Chondrocyte (in vitro differentiated cells): ENCODE data around the gene ZNF737. TPM values are rescaled to one million over a fixed set of nuclear protein-coding genes. Genes with fewer than 3 reads are reported as not detected.
"Not testable (repeated sequence)": the region's sequence is repeated elsewhere in the genome, so short reads cannot be mapped to it uniquely, and the experiment has no call there.

ENCODE experiments used
- DNase-seq: peaks from one replicate; pipeline ENCODE4 v3.0.0; 2021; ENCODE audit warnings: mixed read lengths, low spot score
- H3K27ac Mint-ChIP-seq: one replicate; pipeline ENCODE4 v1.8.0; 2021; ENCODE audit warnings: mild to moderate bottlenecking, moderate library complexity, mixed read lengths; ENCODE audit not compliant: unreplicated experiment
- H3K27me3 Mint-ChIP-seq: 2 replicates; pipeline ENCODE4 v1.8.0; 2021; ENCODE audit warnings: low read depth, mixed read lengths
- H3K36me3 Mint-ChIP-seq: 2 replicates; pipeline ENCODE4 v1.8.0; 2021; ENCODE audit warnings: low read depth, mixed read lengths
- H3K4me1 Mint-ChIP-seq: 2 replicates; pipeline ENCODE4 v1.8.0; 2021; ENCODE audit warnings: low read depth, mild to moderate bottlenecking, mixed read lengths
- H3K4me3 Mint-ChIP-seq: one replicate; pipeline ENCODE4 v1.8.0; 2021; ENCODE audit warnings: mild to moderate bottlenecking, moderate library complexity, mixed read lengths; ENCODE audit not compliant: unreplicated experiment
- H3K9me3 Mint-ChIP-seq: 2 replicates; pipeline ENCODE4 v1.8.0; 2021; ENCODE audit warnings: low read depth, mixed read lengths
- CTCF ChIP-seq: fragments of 200-600 bp; sonication (generic); IDR thresholded peaks from 2 replicates; pipeline ENCODE4 v1.5.0; 2021; ENCODE audit warnings: antibody characterized with exemption, mild to moderate bottlenecking, moderate library complexity
- total RNA-seq: library from RNA; stranded (reverse); gene quantifications from 3 replicates; pipeline ENCODE4 v1.2.1, GENCODE V29; 2021

The ZNF737 gene
- total RNA-seq, 1 donor from 2014 or later, result 7.0 TPM

GRCh38 chr19:20558571-20558970 lies 7.0 kb downstream of the ZNF737 start:
- no peak overlapping the region for H3K4me3 Mint-ChIP-seq
- peaks cover 64% of the 10 kb centered on the region for H3K36me3 Mint-ChIP-seq
- peaks cover 70% of the 10 kb centered on the region for H3K9me3 Mint-ChIP-seq
- TF ChIP-seq CTCF, result no peak
- no peak overlapping the region for H3K27ac Mint-ChIP-seq
- H3K4me1 Mint-ChIP-seq, result peaks cover 4% of the 10 kb centered on the region
- H3K27me3 Mint-ChIP-seq, result no peaks in the 10 kb centered on the region
- no peak for DNase-seq

GRCh38 chr19:20558011-20558410 lies 7.6 kb downstream of the ZNF737 start:
- no peak overlapping the region for H3K27ac Mint-ChIP-seq
- peaks cover 70% of the 10 kb centered on the region for H3K9me3 Mint-ChIP-seq
- peaks cover 65% of the 10 kb centered on the region for H3K36me3 Mint-ChIP-seq
- no peaks in the 10 kb centered on the region for H3K27me3 Mint-ChIP-seq
- H3K4me3 Mint-ChIP-seq, result no peak overlapping the region
- DNase-seq, result no peak
- TF ChIP-seq CTCF, result no peak
- H3K4me1 Mint-ChIP-seq, result peaks cover 4% of the 10 kb centered on the region

- peak overlapping the region; percentile 12 for H3K4me3 Mint-ChIP-seq
- peaks cover 66% of the 10 kb centered on the region for H3K36me3 Mint-ChIP-seq
- H3K27me3 Mint-ChIP-seq, DNase-seq, H3K4me1 Mint-ChIP-seq, H3K27ac Mint-ChIP-seq: not testable (repeated sequence)
- peaks cover 52% of the 10 kb centered on the region for H3K9me3 Mint-ChIP-seq
Observed at GRCh38 chr19:20544667-20545333, 20.8 kb downstream of the ZNF737 start.

- not testable (repeated sequence) for H3K27ac Mint-ChIP-seq, H3K4me3 Mint-ChIP-seq, DNase-seq, H3K4me1 Mint-ChIP-seq, H3K27me3 Mint-ChIP-seq, H3K36me3 Mint-ChIP-seq
- peaks cover 16% of the 10 kb centered on the region for H3K9me3 Mint-ChIP-seq
Observed at GRCh38 chr19:20530303-20530702, 35.3 kb downstream of the ZNF737 start.

GRCh38 chr19:20513189-20513904 lies 52.2 kb downstream of the ZNF737 start:
- no peaks in the 10 kb centered on the region for H3K36me3 Mint-ChIP-seq
- no peak for DNase-seq
- no peak overlapping the region for H3K27ac Mint-ChIP-seq
- TF ChIP-seq CTCF, result no peak
- H3K4me3 Mint-ChIP-seq, result no peak overlapping the region
- no peaks in the 10 kb centered on the region for H3K4me1 Mint-ChIP-seq
- peaks cover 28% of the 10 kb centered on the region for H3K9me3 Mint-ChIP-seq
- no peaks in the 10 kb centered on the region for H3K27me3 Mint-ChIP-seq

GRCh38 chr19:20503476-20503875 lies 62.1 kb downstream of the ZNF737 start:
- no peak overlapping the region for H3K4me3 Mint-ChIP-seq
- no peak for TF ChIP-seq CTCF
- no peak for DNase-seq

More at GRCh38 chr19:20503476-20503875, 62.1 kb downstream of the ZNF737 start:
- H3K36me3 Mint-ChIP-seq, result peaks cover 3% of the 10 kb centered on the region
- no peak overlapping the region for H3K27ac Mint-ChIP-seq
- no peaks in the 10 kb centered on the region for H3K27me3 Mint-ChIP-seq
- H3K4me1 Mint-ChIP-seq, result no peaks in the 10 kb centered on the region
- H3K9me3 Mint-ChIP-seq, result peaks cover 26% of the 10 kb centered on the region

Other genes starting within 250 kb of the ZNF737 start
- 9.3 to 18.5 TPM (median 9.9 TPM) in 3 replicates for gene ZNF626, start 95.8 kb upstream of the ZNF737 start, total RNA-seq
- gene ZNF66, start 210.5 kb upstream of the ZNF737 start, total RNA-seq, result 1.3 to 6.1 TPM (median 3.2 TPM) in 3 replicates